ENCODE data around the gene AHDC1. TPM values are rescaled to one million over a fixed set of nuclear protein-coding genes. Genes with fewer than 3 reads are reported as not detected.

Gene AHDC1
- total RNA-seq, 2 experiments from 2014 or later = 6.5 to 13.8 TPM

DNA sequence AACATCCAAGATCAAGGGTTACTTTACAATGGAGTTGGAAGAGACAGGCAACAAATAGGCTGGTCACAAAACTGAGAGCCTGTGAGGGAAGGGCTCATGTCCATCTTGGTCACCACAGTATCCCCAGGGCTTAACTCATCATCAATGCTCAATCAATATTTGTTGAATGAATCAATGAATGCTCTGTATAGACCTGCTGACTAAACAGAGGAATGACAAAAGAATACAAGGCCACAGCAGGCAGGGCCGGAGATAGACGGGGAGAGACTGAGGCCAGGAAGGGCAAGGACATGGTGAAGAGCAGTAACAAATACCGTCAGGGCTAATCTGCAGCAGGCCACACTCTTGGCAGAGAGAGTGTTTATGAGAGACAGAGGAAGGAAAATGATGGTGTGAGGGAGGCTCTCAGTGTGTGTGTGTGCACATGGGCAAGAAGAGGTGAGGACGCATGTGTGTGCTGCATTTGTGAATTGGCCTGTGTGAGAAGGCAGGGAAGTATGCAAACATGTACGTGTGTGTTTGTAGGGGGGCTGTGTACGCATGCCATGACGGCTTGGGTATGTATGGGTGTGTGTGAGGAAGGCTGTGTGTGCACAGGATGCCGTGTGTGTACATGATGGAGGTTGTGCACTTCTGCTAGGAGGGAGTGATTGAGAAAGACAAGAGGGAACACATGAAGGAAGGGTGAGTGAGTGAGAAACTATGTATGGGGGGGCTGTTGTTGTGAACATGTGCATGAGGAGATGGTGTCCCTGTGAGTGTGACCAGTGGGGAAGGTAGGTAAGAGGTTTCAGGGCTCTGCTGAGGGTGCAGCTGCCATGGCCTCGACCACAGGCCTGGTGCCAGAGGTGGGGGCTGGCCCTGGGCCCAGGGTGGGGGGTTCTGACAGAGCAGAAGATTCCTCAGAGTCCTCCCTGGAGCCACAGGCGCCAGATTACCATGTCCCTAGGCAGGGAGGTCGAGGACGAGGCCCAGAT, 15.4 kb downstream of the AHDC1 start:
- ChIA-PET POLR2A (no interaction called here), CTCF (ENCODE audit: unreplicated experiment) (no interaction called here)
- intact Hi-C loops (cut with micrococcal nuclease; ENCODE audit: unreplicated experiment) = no loop called here
- no peak for DNase-seq (ENCODE audit: low spot score)
- no peak overlapping the region for H3K4me2 ChIP-seq (ENCODE audit: low read length)
- no TSS peak for BruUV-seq (replicated peaks)
- H3K27ac ChIP-seq (ENCODE audit: low read depth, low read length, poor library complexity, severe bottlenecking) = no peak overlapping the region
- H3K79me2 ChIP-seq (ENCODE audit: insufficient read depth, low read depth, low read length) = no peaks in the 10 kb centered on the region
- no peak for TF ChIP-seq EZH2phosphoT487 (IDR thresholded peaks at IDR 0.05; ENCODE audit: borderline replicate concordance, low read depth, low read length)
- TF ChIP-seq, protein P1, sequence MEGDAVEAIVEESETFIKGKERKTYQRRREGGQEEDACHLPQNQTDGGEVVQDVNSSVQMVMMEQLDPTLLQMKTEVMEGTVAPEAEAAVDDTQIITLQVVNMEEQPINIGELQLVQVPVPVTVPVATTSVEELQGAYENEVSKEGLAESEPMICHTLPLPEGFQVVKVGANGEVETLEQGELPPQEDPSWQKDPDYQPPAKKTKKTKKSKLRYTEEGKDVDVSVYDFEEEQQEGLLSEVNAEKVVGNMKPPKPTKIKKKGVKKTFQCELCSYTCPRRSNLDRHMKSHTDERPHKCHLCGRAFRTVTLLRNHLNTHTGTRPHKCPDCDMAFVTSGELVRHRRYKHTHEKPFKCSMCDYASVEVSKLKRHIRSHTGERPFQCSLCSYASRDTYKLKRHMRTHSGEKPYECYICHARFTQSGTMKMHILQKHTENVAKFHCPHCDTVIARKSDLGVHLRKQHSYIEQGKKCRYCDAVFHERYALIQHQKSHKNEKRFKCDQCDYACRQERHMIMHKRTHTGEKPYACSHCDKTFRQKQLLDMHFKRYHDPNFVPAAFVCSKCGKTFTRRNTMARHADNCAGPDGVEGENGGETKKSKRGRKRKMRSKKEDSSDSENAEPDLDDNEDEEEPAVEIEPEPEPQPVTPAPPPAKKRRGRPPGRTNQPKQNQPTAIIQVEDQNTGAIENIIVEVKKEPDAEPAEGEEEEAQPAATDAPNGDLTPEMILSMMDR (conservative IDR thresholded peaks at IDR 0.05; ENCODE audit: low read length) = no peak
- no peaks in the 10 kb centered on the region for H3K9me3 ChIP-seq (ENCODE audit: low read length)
- H4K20me1 ChIP-seq (ENCODE audit: insufficient read depth, low read length) = no peaks in the 10 kb centered on the region
- H3K4me3 ChIP-seq (ENCODE audit: low read depth, low read length, poor library complexity, severe bottlenecking) = no peak overlapping the region
- H2AFZ ChIP-seq (ENCODE audit: low read length) = no peak overlapping the region
- no peaks in the 10 kb centered on the region for H3K36me3 ChIP-seq (ENCODE audit: insufficient read depth, low read length)
- H3K9me2 ChIP-seq (ENCODE audit: insufficient read depth, low read length) = no peaks in the 10 kb centered on the region
- no peaks in the 10 kb centered on the region for H3K4me1 ChIP-seq (ENCODE audit: insufficient read depth, low read length, poor library complexity, severe bottlenecking)

DNA sequence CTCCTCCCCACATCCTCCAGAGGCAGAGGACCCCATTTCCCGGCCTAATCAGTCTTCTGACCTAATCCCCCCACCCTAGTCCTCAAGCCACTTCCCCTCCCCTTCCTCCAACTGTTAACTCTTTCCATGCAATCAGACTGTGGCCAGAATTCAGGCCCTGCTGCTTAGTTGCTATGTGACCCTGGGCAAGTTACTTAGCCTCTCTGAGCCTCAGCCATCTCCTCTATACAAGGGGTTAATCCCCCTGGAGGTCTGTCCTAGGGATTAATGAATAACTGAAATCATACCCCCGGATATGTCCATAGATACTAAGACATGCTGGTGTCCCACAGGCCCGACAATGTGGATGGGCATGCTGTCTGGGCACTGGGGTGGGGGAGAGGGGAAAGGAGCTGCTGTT, 18.3 kb downstream of the AHDC1 start:
- Histone ChIP-seq H2AFZ (ENCODE audit: low read length) (no peak overlapping the region), H3K79me2 (ENCODE audit: insufficient read depth, low read depth, low read length) (no peaks in the 10 kb centered on the region), H3K27ac (ENCODE audit: low read depth, low read length, poor library complexity, severe bottlenecking) (no peak overlapping the region), H3K4me2 (ENCODE audit: low read length) (no peak overlapping the region), H3K4me1 (ENCODE audit: insufficient read depth, low read length, poor library complexity, severe bottlenecking) (no peaks in the 10 kb centered on the region), H3K9me3 (ENCODE audit: low read length) (no peaks in the 10 kb centered on the region), H3K36me3 (ENCODE audit: insufficient read depth, low read length) (no peaks in the 10 kb centered on the region), H3K9me2 (ENCODE audit: insufficient read depth, low read length) (no peaks in the 10 kb centered on the region), H3K4me3 (ENCODE audit: low read depth, low read length, poor library complexity, severe bottlenecking) (no peak overlapping the region), H4K20me1 (ENCODE audit: insufficient read depth, low read length) (no peaks in the 10 kb centered on the region)
- CTCF ChIA-PET (ENCODE audit: unreplicated experiment) = no interaction called here
- BruUV-seq (replicated peaks) = no TSS peak
- no peak for DNase-seq (ENCODE audit: low spot score)
- POLR2A ChIA-PET = interaction anchor here (0.8 kb wide), 1 partner anchor 15 kb away, joined by 3 read pairs; no protein-coding TSS in a partner anchor
- intact Hi-C loops (cut with micrococcal nuclease; ENCODE audit: unreplicated experiment) = no loop called here
- TF ChIP-seq, protein P1 (conservative IDR thresholded peaks at IDR 0.05; ENCODE audit: low read length) = no peak
- TF ChIP-seq EZH2phosphoT487 (IDR thresholded peaks at IDR 0.05; ENCODE audit: borderline replicate concordance, low read depth, low read length) = no peak

DNA sequence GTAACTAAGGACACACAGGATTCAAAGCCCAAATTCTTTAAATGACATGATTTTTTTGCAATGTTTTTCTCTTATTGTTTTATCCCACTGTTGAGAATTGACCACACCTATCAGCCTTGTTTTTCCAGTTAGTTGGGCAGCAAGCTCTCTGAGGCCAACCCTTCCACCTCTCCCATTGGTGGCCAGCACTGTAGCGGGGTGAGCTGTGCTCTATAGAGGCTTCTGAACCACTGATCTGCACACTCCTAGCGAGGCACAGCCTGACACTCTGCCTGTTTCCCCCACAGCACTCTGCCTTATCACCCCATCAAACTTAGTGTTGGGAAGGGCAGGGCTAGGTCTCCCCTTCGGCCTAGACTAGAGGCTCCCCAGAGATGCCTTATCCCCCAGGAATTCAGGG, 19.5 kb downstream of the AHDC1 start:
- ChIA-PET CTCF (ENCODE audit: unreplicated experiment) (no interaction called here), POLR2A (no interaction called here)
- Histone ChIP-seq H3K36me3 (ENCODE audit: insufficient read depth, low read length) (no peaks in the 10 kb centered on the region), H3K9me3 (ENCODE audit: low read length) (no peaks in the 10 kb centered on the region), H3K79me2 (ENCODE audit: insufficient read depth, low read depth, low read length) (no peaks in the 10 kb centered on the region), H2AFZ (ENCODE audit: low read length) (no peak overlapping the region), H3K4me2 (ENCODE audit: low read length) (no peak overlapping the region), H3K27ac (ENCODE audit: low read depth, low read length, poor library complexity, severe bottlenecking) (no peak overlapping the region), H4K20me1 (ENCODE audit: insufficient read depth, low read length) (no peaks in the 10 kb centered on the region; the same call in 1 of the 2 replicates), H3K4me1 (ENCODE audit: insufficient read depth, low read length, poor library complexity, severe bottlenecking) (no peaks in the 10 kb centered on the region), H3K4me3 (ENCODE audit: low read depth, low read length, poor library complexity, severe bottlenecking) (no peak overlapping the region), H3K9me2 (ENCODE audit: insufficient read depth, low read length) (no peaks in the 10 kb centered on the region)
- no peak for TF ChIP-seq EZH2phosphoT487 (IDR thresholded peaks at IDR 0.05; ENCODE audit: borderline replicate concordance, low read depth, low read length)
- TF ChIP-seq, protein P1 (conservative IDR thresholded peaks at IDR 0.05; ENCODE audit: low read length) = no peak
- intact Hi-C loops (cut with micrococcal nuclease; ENCODE audit: unreplicated experiment) = no loop called here
- DNase-seq (ENCODE audit: low spot score) = no peak
- no TSS peak for BruUV-seq (replicated peaks)
